Activated CD4-positive, CD25-positive, alpha-beta regulatory T cell treated with anti-CD3 and anti-CD28 coated beads, Interleukin-2, amount 50 U/mL, for 72 hours (primary cell): Measurements from ENCODE around the gene PRPF8.

Experiments used
- DNase-seq: peaks from one replicate; pipeline ENCODE4 v3.0.0; 2021

The PRPF8 gene

DNA sequence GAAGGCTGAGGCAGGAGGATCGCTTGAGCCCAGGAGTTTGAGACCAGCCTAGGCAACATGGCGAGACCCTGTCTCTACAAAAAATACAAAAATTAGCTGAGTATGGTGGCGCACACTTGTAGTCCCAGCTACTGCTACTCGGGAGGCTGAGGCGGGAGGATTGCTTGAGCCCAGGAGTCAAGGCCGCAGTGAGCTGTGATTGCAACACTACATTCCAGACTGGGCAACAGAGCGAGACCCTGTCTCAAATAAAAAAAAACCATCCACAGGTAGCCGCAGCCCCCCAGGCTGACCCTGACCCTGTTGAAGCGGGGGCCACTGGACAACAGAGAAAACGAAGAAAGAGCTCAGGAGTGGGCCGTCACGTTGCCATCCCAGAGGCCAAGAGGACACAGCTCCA lies 60.0 kb downstream of the PRPF8 start:
- DNase-seq: no peak

GRCh38 chr17:1623057-1623630 lies 61.5 kb downstream of the PRPF8 start:
- DNase-seq: no peak

- DNase-seq: no peak
These were observed 63.3 kb downstream of the PRPF8 start for GRCh38 chr17:1621273-1621954.

DNA sequence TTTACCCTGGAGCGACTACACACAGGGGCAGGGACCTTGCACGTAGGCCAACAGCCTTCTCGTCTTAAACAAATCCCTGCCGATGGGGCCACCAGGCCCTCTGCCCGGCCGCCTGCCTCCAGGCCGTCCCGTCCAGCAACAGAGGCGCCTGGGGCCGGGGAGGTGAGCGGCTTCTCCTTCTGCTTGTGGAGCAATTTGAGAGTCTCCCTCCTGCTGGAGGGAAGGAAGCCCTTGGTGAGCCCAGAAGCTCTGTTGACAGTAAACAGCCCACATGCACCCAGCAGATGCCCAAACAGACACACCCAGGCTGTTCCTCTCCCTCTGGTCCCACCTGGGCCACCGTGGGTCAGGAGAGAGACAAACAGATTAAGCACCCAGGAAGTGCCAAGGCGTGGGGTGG lies 64.2 kb downstream of the PRPF8 start:
- DNase-seq: no peak

GRCh38 chr17:1617620-1618174 lies 67.0 kb downstream of the PRPF8 start:
- DNase-seq: no peak

GRCh38 chr17:1616101-1616500 lies 68.6 kb downstream of the PRPF8 start:
- DNase-seq: no peak

DNA sequence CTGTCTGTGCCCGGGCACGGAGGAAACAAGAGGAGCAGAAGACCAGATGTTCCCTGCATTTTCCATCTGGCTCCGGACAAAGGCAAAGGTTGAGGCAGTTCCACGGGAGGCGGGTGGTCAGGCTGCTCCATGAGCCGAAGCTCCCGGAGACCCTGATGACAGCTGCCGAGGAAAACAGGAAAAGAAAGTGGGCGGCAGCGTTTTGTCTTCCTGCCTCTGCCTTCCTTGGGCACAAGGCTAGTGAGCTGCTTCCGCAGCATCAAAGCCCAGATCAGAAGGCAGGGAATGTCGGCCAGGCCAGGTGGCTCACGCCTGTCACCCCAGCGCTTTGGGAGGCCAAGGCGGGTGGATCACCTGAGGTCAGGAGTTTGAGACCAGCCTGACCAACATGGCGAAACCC lies 72.3 kb downstream of the PRPF8 start:
- no peak for DNase-seq

GRCh38 chr17:1611715-1612114 lies 73.0 kb downstream of the PRPF8 start:
- no peak for DNase-seq

DNA sequence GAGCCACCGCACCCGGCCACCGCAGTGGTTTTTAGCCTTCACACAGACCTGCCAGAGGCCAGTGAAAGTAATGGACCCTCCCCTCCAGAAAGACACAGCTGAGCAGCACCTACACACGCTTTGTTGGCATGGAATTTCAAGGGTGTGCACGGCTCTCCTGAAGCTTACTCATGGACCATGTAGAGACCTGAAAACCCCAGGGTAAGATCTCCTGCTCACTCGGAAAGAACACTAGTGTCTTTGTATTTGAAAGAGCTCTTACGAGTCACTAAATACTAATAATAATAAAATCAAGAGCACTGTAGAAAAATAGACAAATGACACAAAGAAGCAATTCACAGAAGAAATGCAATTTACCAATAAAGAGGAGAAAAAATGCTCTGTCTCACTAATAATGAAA lies 76.0 kb downstream of the PRPF8 start:
- no peak for DNase-seq

GRCh38 chr17:1607971-1608320 lies 76.7 kb downstream of the PRPF8 start:
- DNase-seq: no peak

DNA sequence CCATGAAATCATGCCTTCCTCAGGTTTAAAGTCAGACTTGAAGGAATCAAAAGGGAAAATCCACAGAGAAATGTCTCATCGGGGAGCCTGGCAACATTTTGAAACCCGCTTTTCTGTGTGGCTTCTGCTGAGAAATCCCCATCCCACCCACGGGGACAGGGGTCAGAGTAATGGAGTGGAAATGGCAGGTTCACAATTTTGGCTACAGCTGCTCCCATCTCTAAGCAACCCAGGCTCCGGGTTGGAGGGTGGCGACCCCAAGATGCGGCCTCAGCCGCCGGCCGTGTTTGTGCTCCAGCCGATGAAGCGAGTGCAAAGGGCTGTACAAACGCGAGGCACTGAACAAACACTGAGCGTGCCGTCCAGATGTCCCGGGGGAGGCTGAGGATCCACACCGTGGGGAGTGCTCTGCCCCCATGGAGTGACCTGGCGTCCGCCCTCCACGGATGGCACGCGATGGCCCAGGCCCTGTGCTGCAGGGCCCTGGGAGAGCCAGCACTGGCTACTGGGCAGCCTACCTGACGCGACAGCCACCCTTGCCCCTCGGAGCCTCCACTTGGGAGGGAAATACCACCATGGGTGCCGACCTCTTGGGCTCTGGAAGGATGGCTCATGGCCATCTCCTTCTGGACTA lies 78.2 kb downstream of the PRPF8 start:
- no peak for DNase-seq

- DNase-seq: no peak
These were observed 78.9 kb downstream of the PRPF8 start for GRCh38 chr17:1605681-1606351.

DNA sequence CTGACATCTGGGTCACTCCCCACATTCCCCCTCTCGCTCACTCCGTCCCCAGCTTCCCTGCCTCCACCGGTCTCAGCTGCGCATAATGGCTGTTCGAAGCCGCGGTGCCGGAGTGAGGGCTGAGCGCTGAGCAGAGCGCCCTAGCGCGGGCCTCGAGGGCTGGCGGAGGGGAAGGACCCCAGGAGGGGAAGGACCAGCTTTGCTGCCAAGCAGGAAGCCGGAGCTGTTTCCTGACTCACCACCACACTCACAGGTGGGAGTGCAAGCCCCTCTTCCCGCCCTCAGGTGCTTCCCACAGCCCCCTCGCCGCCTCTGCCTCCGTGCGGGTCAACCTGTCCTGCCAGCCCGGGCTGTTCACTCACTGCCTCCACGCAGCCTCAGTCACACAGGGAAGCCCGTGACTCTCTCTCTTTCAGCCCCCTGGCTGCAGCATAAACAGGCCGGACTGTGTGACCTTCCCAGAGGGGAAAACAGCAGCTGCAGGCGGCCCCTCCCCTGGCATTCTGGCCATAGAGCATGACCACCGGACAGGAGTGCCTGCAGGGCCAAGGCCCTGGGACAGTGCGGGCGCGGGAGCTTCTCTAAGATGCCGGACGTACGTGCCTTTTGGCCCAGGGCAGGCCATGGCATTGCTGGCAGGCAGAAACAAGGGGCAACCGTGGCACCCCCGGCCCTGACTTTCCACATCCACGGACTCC lies 79.7 kb downstream of the PRPF8 start:
- no peak for DNase-seq

GRCh38 chr17:1601571-1601970 lies 83.1 kb downstream of the PRPF8 start:
- no peak for DNase-seq
